Hippocampal formation (tissue), 2 donors: ENCODE measurements around the gene COP1.

ENCODE experiments used
- DNase-seq, 2 donors: peaks; one replicate each; lab custom pipeline; 2025; lab: John Stamatoyannopoulos, UW

COP1 gene

DNA sequence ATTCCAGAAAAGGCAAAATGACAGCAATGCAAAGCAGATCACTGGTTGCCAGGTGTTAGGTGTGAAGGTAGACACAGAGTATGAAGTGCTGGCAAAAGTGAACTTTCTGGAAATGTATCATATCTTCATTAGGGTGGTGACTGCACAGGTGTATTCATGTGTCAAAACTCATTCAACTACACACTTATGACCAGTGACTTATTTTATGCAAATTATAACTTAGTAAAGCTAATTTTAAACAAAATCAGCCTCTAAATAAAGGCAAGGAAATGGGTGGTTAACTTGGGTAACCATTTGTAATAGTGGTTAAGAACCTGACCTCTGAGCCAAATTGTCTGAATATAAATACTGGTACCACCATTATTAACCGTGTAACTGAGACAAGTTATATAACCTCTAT is 7.4 kb downstream of the COP1 start:
- DNase-seq = no peak

DNA sequence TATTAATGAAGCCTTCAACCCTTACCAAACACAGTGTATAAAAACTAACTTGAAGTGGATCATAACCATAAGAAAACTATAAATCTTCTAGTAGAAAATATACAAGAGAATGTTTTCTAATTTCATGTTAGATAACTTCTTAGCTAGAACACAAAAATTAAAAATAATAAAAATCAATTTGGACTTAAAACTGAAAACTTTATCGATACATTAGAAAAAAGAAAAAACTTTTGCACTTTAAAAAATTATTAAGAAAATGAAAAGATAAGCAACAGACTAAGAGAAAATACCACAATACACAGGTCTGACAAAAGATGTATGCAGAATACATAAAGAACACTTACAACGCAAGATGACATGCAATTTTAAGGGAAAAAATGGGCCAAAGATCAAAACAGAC is 8.7 kb downstream of the COP1 start:
- DNase-seq = no peak

DNA sequence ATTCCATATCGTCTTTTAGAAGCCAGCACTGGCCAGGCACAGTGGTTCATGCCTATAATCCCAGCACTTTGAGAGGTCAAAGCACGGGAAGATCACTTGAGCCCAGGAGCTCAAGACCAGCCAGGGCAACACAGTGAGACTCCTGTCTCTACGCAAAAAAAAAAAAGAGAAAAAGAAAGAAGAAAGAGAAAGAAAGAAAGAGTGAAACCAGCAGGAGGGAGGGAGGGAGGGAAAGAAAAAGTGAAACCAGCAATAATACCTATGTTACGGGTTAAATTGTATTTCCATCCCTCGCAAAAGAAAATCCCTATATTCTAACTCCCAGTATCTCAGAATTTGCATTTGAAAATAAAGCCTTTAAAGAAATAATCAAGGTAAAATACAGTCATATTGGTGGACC is 10.4 kb downstream of the COP1 start:
- no peak for DNase-seq

DNA sequence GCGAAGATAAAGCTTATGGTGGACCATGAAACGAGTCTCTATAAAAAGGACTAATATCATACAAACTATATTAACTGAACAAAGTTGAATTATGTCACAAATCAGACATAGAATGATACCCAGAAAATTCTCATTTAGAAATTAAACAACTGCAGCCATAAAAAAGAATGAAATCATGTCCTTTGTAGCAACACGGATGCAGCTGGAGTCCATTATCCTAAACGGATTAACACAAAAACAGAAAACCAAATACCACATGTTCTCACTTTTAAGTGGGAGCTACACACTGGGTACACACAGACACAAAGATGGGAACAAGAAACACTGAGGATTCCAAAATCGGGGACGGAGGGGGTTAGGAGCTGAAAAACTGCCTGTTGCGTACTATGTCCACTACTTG is 11.5 kb downstream of the COP1 start:
- DNase-seq = no peak

DNA sequence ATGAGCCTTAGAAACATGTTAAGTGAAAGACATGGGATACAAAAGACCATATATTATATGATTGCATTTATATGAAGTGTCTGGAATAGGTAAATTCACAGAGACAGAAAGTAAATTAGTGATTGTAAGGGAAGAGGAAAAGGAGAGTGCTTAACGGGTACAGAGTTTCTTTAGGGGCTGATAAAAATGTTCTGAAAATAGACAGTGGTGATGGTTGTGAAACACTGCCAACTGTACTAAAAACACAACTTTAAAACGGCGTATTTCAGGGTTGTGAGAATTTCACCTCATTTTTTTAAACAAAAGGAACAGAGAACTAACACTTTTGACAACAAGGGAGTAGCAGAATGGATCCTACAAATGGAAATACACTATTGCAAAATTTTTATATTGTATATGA is 13.4 kb downstream of the COP1 start:
- DNase-seq = no peak

DNA sequence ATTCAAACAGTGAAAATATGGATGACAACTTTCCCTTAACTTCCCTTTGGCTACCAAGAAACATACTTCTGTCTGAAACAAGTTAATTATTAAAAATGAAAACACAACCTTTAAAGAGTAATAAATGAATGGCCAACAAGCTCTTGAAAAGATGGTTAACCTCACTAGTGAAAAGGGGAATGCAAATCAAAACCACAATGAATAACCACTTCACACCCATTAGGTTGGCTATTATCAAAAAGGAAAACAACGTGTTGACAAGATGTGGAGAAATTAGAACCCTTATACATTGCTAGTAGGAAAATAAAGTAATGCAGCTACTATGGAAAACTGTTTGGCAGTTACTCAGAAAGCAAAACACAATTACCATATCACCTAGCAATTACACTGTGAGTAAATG is 14.1 kb downstream of the COP1 start:
- no peak for DNase-seq

DNA sequence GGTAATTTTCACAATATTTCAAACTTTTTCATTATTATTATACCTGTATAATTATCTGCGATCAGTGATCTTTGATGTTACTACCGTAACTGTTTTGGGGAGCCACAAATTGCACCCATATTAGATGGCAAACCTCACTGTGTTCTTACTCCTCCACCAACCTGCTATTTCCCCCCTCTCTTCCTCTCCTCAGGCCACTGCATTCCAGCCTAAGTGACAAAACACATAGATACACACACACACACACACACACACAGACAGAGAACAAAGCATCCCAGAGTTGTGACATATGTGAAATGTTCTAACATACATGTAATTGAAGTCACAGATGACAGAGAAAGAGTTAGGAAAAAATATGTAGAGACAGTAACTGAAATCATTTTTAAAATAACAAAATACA is 18.5 kb downstream of the COP1 start:
- no peak for DNase-seq

DNA sequence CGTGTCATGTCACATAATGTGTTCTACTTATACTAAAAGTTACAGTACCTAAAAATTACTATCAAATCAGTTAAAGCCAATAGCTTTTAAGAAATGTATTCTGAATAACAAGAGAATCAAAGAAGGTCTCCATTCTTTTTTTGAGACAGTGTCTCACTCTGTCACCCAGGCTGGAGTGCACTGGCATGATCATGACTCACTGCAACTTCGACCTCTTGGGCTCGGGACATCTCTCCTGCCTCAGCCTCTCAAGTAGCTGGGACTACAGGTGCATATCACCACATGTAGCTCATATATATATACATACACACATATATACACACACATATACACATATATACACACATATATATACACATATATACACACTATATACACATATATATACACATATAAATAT is 20.1 kb downstream of the COP1 start:
- DNase-seq = no peak

DNA sequence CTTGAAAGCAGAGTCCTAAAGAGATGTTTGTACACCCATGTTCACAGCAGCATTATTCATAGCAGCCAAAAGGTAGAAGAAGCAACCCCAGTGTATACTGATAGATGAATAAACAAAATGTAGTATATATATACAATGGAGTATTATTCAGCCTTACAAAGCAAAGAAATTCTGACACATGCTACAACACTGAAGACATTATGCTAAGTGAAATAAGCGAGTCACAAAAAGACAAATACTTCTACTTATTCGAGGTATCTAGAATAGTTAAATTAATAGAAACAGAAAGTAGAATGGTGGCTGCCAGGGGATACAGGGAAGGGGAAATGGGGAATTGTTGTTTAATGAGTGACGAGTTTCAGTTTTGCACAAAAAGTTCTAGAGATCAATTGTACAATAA is 23.5 kb downstream of the COP1 start:
- no peak for DNase-seq

DNA sequence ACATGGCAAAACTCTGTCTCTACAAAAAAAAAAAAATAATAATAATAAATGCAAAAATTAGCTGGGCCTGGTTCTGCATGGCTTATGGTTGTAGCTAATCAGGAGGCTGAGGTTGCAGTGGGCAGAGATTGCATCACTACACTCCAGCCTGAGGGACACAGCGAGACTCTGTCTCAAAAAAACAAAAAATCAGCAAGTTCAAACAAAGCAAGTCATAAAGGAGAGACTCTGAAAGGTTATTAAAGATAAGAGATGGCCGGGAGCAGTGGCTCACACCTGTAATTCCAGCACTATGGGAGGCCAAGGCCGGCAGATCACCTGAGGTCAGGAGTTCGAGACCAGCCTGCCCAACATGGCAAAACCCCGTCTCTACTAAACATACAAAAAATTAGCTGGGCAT is 28.8 kb downstream of the COP1 start:
- DNase-seq = no peak

DNA sequence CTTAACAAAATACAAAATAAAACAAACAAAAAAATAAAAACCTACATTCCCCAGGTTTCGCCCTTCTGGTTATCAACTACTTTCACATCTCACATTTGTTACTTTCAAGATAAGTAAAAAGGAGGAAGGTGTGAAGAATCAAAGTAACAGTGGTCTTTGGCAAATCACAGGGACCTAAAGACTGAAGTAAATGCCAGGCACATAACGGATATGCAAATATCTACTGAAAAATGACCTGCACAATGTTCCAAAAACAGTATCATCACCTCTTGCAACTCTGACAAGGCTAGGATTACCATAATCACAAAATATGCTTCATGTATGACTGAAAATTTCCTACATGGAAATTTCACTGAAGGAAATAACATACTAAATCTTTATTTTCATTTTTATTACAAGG is 29.3 kb downstream of the COP1 start:
- DNase-seq = no peak

DNA sequence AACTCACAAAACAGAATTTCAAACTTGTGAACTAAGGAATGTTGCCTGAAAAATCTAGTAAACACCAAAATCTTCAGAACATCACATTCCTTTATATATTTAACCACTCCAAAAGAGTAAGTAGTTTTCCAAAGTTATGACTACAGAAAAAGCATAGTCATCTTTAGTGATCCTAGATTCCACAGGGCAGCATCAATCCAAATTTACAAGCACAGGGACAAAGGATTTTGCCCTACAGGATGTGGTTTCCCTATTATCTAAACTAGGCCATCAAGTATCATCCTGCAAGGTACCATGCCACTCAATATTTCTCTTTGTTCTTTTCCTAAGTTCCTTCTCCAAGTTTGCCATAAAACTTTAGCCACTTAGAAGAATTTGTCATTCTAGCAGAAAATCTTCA is 33.0 kb downstream of the COP1 start:
- DNase-seq = no peak

DNA sequence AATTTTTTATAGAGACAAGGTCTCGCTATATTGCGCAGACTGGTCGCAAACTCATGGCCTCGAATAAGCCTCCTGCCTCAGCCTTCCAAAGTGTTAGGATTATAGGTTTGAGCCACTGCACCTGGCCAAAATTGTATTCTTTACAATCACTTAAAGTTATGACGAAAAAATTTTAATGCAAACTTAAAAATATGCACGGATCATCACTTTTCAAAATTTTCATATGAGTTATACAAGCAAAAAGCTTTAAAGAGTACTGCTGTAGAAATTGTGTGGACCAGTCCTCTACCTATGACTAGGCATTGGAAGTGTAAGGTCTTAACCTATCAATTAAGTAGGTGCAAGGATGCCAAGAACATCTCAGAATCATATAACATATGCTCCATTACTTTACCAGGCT is 34.9 kb downstream of the COP1 start:
- no peak for DNase-seq

DNA sequence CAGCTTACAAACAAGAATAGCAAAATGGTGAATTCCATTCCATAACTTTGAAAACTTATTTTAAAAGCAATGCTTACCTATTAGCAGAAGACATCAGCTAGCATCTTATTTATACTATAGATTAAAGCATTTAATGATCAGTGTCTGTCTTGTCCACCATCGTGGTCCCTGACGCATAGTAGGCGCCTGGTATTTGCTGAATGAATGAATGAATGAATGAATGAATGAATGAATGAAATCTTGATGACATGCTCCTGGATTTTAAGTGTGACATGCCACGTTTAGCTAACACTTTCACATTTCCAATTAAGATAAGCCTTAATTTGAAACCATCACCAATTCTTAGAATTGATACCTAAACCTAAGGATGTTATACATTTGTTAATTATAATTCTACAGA is 39.9 kb downstream of the COP1 start:
- DNase-seq = no peak

DNA sequence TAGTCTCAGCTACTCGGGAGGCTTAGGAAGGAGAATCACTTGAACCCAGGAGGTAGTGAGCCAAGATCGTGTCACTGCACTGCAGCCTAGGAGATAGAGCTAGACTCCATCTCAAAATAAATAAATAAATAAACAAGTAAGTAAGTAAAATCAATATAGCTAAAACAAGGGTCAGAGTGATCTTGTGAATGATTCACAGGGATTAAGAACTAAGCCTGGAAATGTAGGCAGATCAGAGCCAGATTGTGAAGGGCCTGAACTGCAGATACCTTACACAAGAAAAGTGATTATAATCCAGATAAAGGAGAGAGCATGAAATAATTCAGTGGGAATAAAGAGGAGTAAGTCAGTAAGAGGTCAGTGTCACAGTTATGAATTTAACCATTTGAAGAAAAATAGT is 41.5 kb downstream of the COP1 start:
- no peak for DNase-seq

DNA sequence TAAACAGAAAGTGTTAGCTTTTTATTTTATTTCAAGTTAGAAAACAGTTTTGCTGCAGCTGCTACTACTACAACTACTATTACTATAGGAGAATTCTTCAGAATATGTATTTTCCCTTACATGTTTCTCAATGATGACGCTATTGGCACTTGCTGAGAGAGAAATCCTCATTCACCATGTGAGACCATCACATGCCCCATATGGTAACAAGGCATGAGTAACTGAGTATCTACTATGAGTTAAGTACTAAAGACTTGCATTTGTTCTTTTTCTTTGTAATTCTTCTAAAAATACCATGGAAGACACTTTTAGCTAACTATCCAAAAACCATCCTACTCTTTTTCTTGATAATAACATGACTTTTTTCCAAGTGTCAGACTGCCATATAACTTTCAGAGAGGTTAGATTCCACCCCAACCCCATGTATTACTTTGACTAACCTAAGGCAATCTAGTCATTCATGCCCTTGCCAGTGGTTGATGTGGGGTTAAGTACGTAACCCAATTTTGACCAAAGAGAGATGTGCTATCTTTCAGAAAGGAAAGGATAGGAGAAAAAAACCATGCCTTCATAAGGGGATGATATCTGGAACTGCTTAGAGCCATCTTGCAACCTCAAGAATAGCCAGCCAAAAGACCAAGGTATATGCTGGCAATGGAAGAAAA is 42.9 kb downstream of the COP1 start:
- no peak for DNase-seq

DNA sequence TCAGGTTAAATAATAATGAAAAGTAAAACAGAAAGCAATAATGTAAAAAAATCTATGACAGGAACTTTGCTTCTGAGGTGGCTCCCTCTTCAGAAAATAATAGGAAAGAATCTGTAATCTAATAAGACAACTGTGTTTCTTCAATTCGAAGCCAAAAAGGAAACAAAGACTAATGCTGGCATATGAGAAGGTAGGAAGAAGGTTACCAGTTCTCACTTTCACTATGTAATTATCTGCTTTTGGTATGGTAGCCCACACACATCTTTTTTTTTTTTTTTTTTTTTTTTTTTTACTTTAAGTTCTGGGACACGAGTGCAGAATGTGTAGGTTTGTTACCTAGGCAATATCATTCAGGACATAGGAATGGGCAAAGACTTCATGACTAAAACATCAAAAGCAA is 47.1 kb downstream of the COP1 start:
- no peak for DNase-seq

DNA sequence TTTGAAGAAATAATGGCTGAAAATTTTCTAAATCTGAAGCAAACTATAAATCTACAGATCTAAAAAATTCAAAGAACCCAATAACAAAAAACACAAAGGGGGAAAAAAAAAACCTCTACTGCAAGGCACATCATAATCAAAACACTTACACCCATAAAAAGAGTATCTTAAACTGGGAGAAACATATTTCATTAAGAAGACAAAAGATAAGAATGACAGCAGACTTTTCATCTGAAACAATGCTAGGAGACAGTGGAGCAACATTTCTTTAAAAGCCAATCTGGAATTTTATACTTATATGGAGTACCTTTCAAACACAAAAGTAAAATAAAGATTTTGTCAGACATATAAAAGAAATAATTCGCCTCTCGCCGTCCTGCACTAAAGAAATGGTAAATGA is 49.1 kb downstream of the COP1 start:
- no peak for DNase-seq

DNA sequence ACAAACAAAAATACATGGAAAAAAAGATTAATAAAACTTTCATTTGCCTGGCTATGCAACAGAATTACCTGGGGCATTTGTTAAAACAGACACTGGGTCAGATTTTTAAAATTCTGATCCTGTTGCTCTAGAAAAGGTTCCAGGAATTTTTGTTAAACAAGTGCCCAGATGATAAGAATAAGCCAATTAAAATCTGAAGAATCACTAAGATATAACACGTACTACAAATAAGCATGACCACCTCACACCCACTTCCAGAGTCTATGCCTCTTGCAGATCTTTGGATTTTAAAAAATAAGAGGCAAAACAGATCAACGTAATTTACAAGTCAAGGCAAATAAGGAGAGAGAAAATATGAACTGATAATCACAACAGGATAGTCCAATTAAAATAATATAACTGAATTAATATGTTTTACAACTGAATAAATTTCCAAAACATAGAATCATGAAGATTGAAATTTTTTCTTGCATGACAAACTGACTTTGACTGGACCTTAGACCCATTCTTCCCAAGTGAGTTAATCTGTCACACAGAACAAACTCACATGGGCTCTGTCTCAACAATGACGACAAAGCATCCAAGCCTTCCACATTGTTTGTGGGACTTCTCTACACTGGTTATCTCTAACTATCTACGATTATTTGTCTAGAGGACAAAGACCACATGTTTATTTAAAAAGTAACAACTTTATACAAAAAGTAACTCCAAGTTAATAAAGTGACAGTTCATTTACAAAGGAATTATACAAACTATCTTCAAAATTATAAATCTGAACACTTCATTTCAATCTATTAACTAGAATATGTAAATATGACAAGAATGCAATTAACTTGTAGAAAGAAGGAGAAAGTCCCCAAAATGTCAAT is 56.9 kb downstream of the COP1 start:
- DNase-seq = no peak

DNA sequence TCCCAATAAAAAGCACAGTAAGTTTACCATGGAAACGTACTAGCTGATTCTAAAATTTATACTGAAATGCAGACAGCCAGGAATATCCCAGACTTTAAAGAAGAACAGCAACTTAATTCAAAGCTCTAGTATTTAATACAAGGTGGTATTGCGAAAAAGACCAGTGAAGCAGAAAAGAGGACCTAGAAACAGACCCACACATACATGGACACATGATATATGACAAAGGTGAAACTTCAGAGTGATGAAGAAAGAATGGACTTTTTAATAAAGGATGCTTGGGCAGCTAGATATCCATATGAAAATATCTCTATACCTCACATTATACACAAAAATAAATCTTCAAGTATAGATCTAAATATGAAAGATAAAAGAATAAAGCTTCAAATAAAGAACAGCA is 62.6 kb downstream of the COP1 start:
- no peak for DNase-seq

DNA sequence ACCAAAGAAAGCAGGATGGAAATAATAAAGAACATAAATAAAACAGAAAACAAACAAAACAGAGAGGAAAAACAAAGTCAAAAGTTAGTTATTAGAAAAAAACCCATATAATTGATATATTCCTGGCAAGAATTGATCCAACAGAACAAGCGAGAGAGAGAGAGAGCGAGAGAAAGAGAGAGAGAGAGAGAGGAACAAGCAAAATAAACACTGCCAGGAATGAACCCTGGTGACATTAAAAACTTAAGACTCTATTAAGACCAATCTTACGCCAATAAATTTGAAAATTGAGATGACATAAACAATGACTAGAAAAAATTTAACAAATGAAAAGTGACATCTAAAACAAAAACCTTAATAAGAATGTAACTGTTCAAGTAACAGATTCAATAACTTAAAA is 64.1 kb downstream of the COP1 start:
- no peak for DNase-seq

DNA sequence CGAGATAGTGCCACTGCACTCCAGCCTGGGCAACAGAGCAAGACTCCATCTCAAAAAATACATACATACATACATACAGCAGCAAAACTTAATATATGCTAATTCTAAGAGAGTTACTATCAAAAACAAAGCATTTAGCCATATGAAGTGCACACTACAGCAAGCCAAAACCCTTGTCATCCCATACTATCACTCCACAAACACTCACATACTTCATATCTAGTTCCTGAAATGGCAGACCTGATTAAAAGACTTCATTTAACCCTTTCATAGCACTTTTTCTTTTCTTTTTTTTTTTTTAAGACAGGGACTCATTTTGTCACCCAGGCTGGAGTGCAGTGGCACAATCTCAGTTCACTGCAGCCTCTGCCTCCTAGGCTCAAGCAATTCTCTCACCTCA is 65.6 kb downstream of the COP1 start:
- no peak for DNase-seq

DNA sequence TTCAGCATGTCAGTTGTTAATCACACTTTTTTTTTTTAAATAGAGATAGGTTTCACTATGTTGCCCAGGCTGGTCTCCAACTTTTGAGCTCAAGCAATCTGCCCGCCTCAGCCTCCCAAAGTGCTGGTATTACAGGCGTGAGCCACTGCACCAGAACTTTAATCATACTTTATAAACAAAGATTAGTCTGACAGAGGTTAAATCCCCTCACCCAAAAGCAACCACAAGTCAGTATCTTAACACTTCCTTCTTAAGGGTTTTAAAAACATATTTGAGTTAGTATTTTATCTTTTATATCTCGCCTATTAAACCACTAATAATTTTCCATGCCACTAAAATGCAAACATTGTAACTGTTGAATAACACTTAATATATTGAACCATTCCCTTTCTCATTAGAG is 70.2 kb downstream of the COP1 start:
- no peak for DNase-seq

DNA sequence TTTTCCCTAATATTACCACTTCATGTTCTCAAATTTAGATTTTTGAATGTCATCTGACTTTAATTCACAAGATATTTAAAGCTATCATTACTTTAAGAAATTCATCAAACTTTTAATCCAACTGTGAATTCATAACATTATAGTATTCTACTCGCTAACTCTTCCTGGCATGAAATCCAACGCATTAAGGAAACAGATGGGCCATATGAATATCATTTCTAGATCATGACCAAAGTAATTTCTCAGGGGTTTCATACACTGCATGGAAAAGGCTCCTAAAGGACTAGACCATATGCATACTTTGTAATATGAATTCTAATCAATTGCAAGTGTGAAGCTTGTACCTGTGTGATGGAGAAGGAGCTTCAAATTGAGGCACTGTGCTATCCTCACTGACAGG is 72.4 kb downstream of the COP1 start:
- DNase-seq = no peak
